Limb (tissue), 2 donors: ENCODE data around the gene PPP3R1.

Experiments used
- DNase-seq, 2 donors: peaks; one replicate each; pipeline ENCODE4 v3.0.0-alpha.2; 2016; ENCODE audit errors: extremely low spot score in 2 of 2

The PPP3R1 gene

GRCh38 chr2:68155618-68156017, 96.7 kb downstream of the PPP3R1 start:
- no peak for DNase-seq

GRCh38 chr2:68152681-68153347, 99.5 kb downstream of the PPP3R1 start:
- no peak for DNase-seq

GRCh38 chr2:68151037-68151436, 101.3 kb downstream of the PPP3R1 start:
- no peak for DNase-seq

- no peak for DNase-seq
These were observed 110.5 kb downstream of the PPP3R1 start for GRCh38 chr2:68141875-68142274.

- DNase-seq, result no peak
These were observed 116.6 kb downstream of the PPP3R1 start for GRCh38 chr2:68135448-68136320.

- no peak for DNase-seq
These were observed 117.8 kb downstream of the PPP3R1 start for GRCh38 chr2:68134554-68134953.

GRCh38 chr2:68134120-68134519, 118.2 kb downstream of the PPP3R1 start:
- no peak for DNase-seq
